Stimulated activated CD8-positive, alpha-beta memory T cell treated with anti-CD3 and anti-CD28 coated beads, Interleukin-7, amount 100 ng/mL, for 24 hours (primary cell): Measurements from ENCODE around the gene POR.
"Not testable (repeated sequence)": the region's sequence is repeated elsewhere in the genome, so short reads cannot be mapped to it uniquely, and the experiment has no call there.

ENCODE experiments used
- DNase-seq: peaks from one replicate; pipeline ENCODE4 v3.0.0-alpha.2; 2020; ENCODE audit warnings: low read depth

The POR gene

GRCh38 chr7:75992083-75992755 is 77.3 kb downstream of the POR start:
- DNase-seq: no peak

GRCh38 chr7:75993689-75994387 is 78.9 kb downstream of the POR start:
- DNase-seq: no peak

GRCh38 chr7:75994388-75995051 is 79.6 kb downstream of the POR start, which contains the start of gene TMEM120A:
TMEM120A (minus strand) TSS chr7:75994595; CDS start chr7:75994570, 25 bp downstream.
- peak; percentile 89 for DNase-seq

- DNase-seq: no peak
These were observed 80.1 kb downstream of the POR start for GRCh38 chr7:75995052-75995471.

GRCh38 chr7:75995996-75996395 is 81.0 kb downstream of the POR start:
- no peak for DNase-seq

GRCh38 chr7:75996476-75996875 is 81.5 kb downstream of the POR start:
- DNase-seq: no peak

GRCh38 chr7:75998038-75998437 is 83.1 kb downstream of the POR start:
- DNase-seq: no peak

GRCh38 chr7:76000566-76000965 is 85.6 kb downstream of the POR start:
- DNase-seq: no peak

- DNase-seq: no peak
These were observed 87.2 kb downstream of the POR start for GRCh38 chr7:76002139-76002538.

GRCh38 chr7:76002822-76003221 is 87.9 kb downstream of the POR start:
- no peak for DNase-seq

- DNase-seq: no peak
These were observed 88.4 kb downstream of the POR start for GRCh38 chr7:76003351-76003750.

- not testable (repeated sequence) for DNase-seq
These were observed 90.0 kb downstream of the POR start for GRCh38 chr7:76005004-76005403.

GRCh38 chr7:76008156-76008687 is 93.3 kb downstream of the POR start:
- DNase-seq: no peak

- DNase-seq: no peak
These were observed 95.0 kb downstream of the POR start for GRCh38 chr7:76009672-76010600.

- DNase-seq: no peak
These were observed 96.5 kb downstream of the POR start for GRCh38 chr7:76011442-76011861.

GRCh38 chr7:76016191-76016947 is 101.4 kb downstream of the POR start:
- DNase-seq: no peak

GRCh38 chr7:76018520-76018919 is 103.6 kb downstream of the POR start:
- not testable (repeated sequence) for DNase-seq

- DNase-seq: peak; percentile 53
These were observed 105.2 kb downstream of the POR start for GRCh38 chr7:76020031-76020714.

GRCh38 chr7:76022026-76022780 is 107.2 kb downstream of the POR start:
- DNase-seq: no peak

GRCh38 chr7:76023002-76023401 is 108.0 kb downstream of the POR start:
- no peak for DNase-seq
